Tibial nerve (tissue), 4 donors: Measurements from ENCODE around the gene ACR.
"Not testable (repeated sequence)": the region's sequence is repeated elsewhere in the genome, so short reads cannot be mapped to it uniquely, and the experiment has no call there.

Experiments used
- CTCF ChIP-seq, 5 experiments: fragments of 200-600 bp in 3 of 5; fragments of 450-650 bp in 2 of 5; sonication (generic) in 3 of 5; IDR thresholded peaks; one replicate each; pipeline ENCODE4 v1.5.1; 2016 to 2019; ENCODE audit warnings: antibody characterized with exemption in 5 of 5, mild to moderate bottlenecking in 3 of 5, moderate library complexity in 2 of 5
- EP300 ChIP-seq, 2 donors: sonication (generic); formaldehyde crosslinking; IDR thresholded peaks; one replicate each; pipeline ENCODE4 v1.6.1; 2017; ENCODE audit warnings: antibody characterized with exemption in 2 of 2, mild to moderate bottlenecking in 1 of 2
- POLR2A ChIP-seq, 2 donors: fragments of 450-650 bp; IDR thresholded peaks; one replicate each; pipeline ENCODE4 v1.6.1; 2017; ENCODE audit warnings: antibody characterized with exemption in 2 of 2, mild to moderate bottlenecking in 2 of 2, moderate library complexity in 2 of 2

- not testable (repeated sequence) for TF ChIP-seq CTCF, EP300, POLR2A (IDR thresholded peaks at IDR 0.05)
Measured at GRCh38 chr22:50777631-50778030, 39.6 kb downstream of the ACR start.
